WTC11 (cell line): ENCODE results near the gene GLOD5.

Experiments used
- CREM ChIP-seq: sonication (generic); formaldehyde crosslinking; IDR thresholded peaks from 2 replicates; pipeline ENCODE4 v1.8.1; 2022; ENCODE audit warnings: mild to moderate bottlenecking, missing genetic modification reagents, moderate library complexity
- CTCF ChIP-seq: fragments of 200-600 bp; IDR thresholded peaks from 2 replicates; pipeline ENCODE4 v1.8.0; 2022; ENCODE audit warnings: antibody characterized with exemption
- E2F1 ChIP-seq: sonication (generic); formaldehyde crosslinking; IDR thresholded peaks from 2 replicates; pipeline ENCODE4 v1.8.0; 2022; ENCODE audit warnings: mild to moderate bottlenecking, missing genetic modification reagents
- E2F5 ChIP-seq: sonication (generic); formaldehyde crosslinking; IDR thresholded peaks from 2 replicates; pipeline ENCODE4 v1.8.1; 2022; ENCODE audit warnings: mild to moderate bottlenecking, moderate library complexity, missing genetic modification reagents
- ESRRA ChIP-seq: sonication (generic); formaldehyde crosslinking; IDR thresholded peaks from 2 replicates; pipeline ENCODE4 v1.8.1; 2022; ENCODE audit warnings: mild to moderate bottlenecking, missing genetic modification reagents, borderline replicate concordance
- FOXJ3 ChIP-seq: sonication (generic); formaldehyde crosslinking; IDR thresholded peaks from 2 replicates; pipeline ENCODE4 v1.9.0; 2021; ENCODE audit warnings: missing genetic modification reagents, mild to moderate bottlenecking, borderline replicate concordance
- JUN ChIP-seq: sonication (generic); formaldehyde crosslinking; IDR thresholded peaks from 2 replicates; pipeline ENCODE4 v1.8.0; 2023; ENCODE audit warnings: mild to moderate bottlenecking, missing genetic modification reagents
- TEAD4 ChIP-seq: sonication (generic); formaldehyde crosslinking; IDR thresholded peaks from 2 replicates; pipeline ENCODE4 v1.8.0; 2022; ENCODE audit warnings: mild to moderate bottlenecking, missing genetic modification reagents
- ZNF317 ChIP-seq: sonication (generic); formaldehyde crosslinking; IDR thresholded peaks from 2 replicates; pipeline ENCODE4 v1.8.1; 2023; ENCODE audit warnings: low read depth, mild to moderate bottlenecking, moderate library complexity, missing genetic modification reagents, borderline replicate concordance
- TF ChIP-seq, protein P1 (sequence below): sonication (generic); formaldehyde crosslinking; IDR thresholded peaks from 2 replicates; pipeline ENCODE4 v1.8.0; 2022; ENCODE audit warnings: mild to moderate bottlenecking, missing genetic modification reagents

DNA sequence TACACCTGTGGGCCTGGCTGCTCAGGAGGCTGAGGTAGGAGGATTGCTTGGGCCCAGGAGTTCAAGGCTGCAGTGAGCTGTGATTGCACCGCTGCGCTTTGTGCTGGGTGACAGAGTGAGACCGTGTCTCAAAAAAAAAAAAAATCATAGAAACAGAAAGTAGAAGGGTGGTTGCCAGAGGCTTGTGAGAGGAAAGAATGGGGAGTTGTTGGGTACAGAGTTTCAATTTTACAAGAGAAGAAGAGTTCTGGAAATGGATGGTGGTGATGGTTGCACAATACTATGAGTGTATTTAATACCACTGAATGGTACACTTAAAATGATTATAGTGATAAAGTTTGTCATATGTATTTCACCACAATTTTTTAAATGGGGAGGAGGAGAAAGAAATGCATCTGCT is 10.2 kb upstream of the GLOD5 start:
- TF ChIP-seq CTCF, result no peak
- TF ChIP-seq ZNF317 (CRISPR knock-in tag), result no peak
- TF ChIP-seq, protein P1, sequence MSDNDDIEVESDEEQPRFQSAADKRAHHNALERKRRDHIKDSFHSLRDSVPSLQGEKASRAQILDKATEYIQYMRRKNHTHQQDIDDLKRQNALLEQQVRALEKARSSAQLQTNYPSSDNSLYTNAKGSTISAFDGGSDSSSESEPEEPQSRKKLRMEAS (CRISPR knock-in tag), result no peak
- TF ChIP-seq CREM (CRISPR knock-in tag), result no peak
- TF ChIP-seq E2F1 (CRISPR knock-in tag), result no peak
- no peak for TF ChIP-seq FOXJ3 (CRISPR knock-in tag)
- no peak for TF ChIP-seq ESRRA (CRISPR knock-in tag)
- no peak for TF ChIP-seq TEAD4 (CRISPR knock-in tag)
- no peak for TF ChIP-seq E2F5 (CRISPR knock-in tag)
- no peak for TF ChIP-seq JUN (CRISPR knock-in tag)
